NCI-H128 (cell line): Measurements from ENCODE around the gene PRKCD.
"Not testable (repeated sequence)": the region's sequence is repeated elsewhere in the genome, so short reads cannot be mapped to it uniquely, and the experiment has no call there.

Source experiments
- DNase-seq: peaks from one replicate; lab custom pipeline; 2025; ENCODE audit not compliant: unreplicated experiment; lab: John Stamatoyannopoulos, UW

Gene PRKCD

GRCh38 chr3:53139906-53140846, 20.8 kb upstream of the PRKCD start:
- DNase-seq: no peak

GRCh38 chr3:53140847-53141845, 19.9 kb upstream of the PRKCD start:
- no peak for DNase-seq

GRCh38 chr3:53142986-53143385, 18.0 kb upstream of the PRKCD start:
- DNase-seq: no peak

- DNase-seq: no peak
Observed at GRCh38 chr3:53144446-53144845, 16.6 kb upstream of the PRKCD start.

- no peak for DNase-seq
Observed at GRCh38 chr3:53144862-53145712, 15.9 kb upstream of the PRKCD start.

- no peak for DNase-seq
Observed at GRCh38 chr3:53145713-53146080, 15.3 kb upstream of the PRKCD start.

- DNase-seq: no peak
Observed at GRCh38 chr3:53146319-53146891, 14.6 kb upstream of the PRKCD start.

- DNase-seq: no peak
Observed at GRCh38 chr3:53147151-53147902, 13.7 kb upstream of the PRKCD start.

- DNase-seq: no peak
Observed at GRCh38 chr3:53147903-53148400, 13.1 kb upstream of the PRKCD start.

GRCh38 chr3:53149006-53149690, 11.9 kb upstream of the PRKCD start:
- DNase-seq: no peak

- DNase-seq: no peak
Observed at GRCh38 chr3:53149699-53150098, 11.3 kb upstream of the PRKCD start.

GRCh38 chr3:53150247-53151085, 10.5 kb upstream of the PRKCD start:
- DNase-seq: no peak

GRCh38 chr3:53151086-53151438, 9.9 kb upstream of the PRKCD start:
- DNase-seq: not testable (repeated sequence)

GRCh38 chr3:53151465-53151864, 9.5 kb upstream of the PRKCD start:
- DNase-seq: no peak

GRCh38 chr3:53151870-53152660, 8.9 kb upstream of the PRKCD start:
- DNase-seq: no peak

- no peak for DNase-seq
Observed at GRCh38 chr3:53153264-53153823, 7.7 kb upstream of the PRKCD start.

GRCh38 chr3:53153980-53154379, 7.0 kb upstream of the PRKCD start:
- DNase-seq: no peak
